CD4-positive, CD25-positive, alpha-beta regulatory T cell (primary cell): ENCODE data around the gene UCHL5. TPM values are rescaled to one million over a fixed set of nuclear protein-coding genes. Genes with fewer than 3 reads are reported as not detected.

Experiments used
- ATAC-seq, 2 donors: fragments of 150-1000 bp; cut with Tn5 transposase; one replicate each; pipeline ENCODE4 v1.10.0; 2021; ENCODE audit warnings: low read depth in 2 of 2, moderate number of reproducible peaks in 2 of 2, moderate library complexity in 1 of 2
- DNase-seq, 3 donors: peaks; one replicate each; pipeline versions ENCODE4 v3.0.0 to v3.0.0-alpha.2; 2012 to 2022; ENCODE audit warnings: mixed read lengths in 1 of 3
- H3K27ac ChIP-seq: one replicate; pipeline ENCODE4 v1.7.0; 2013; ENCODE audit warnings: mild to moderate bottlenecking, low read length; ENCODE audit not compliant: insufficient read depth, poor library complexity, severe bottlenecking
- H3K27me3 ChIP-seq: one replicate; pipeline ENCODE4 v1.7.0; 2013; ENCODE audit warnings: low read length; ENCODE audit not compliant: control insufficient read depth, insufficient read depth
- H3K36me3 ChIP-seq: one replicate; pipeline ENCODE4 v1.7.0; 2013; ENCODE audit warnings: mild to moderate bottlenecking, low read length, moderate library complexity; ENCODE audit not compliant: control insufficient read depth, insufficient read depth
- H3K4me1 ChIP-seq: 2 replicates; pipeline ENCODE4 v1.7.0; 2013; ENCODE audit warnings: mild to moderate bottlenecking, low read length; ENCODE audit not compliant: insufficient read depth, control insufficient read depth, poor library complexity, severe bottlenecking
- H3K4me3 ChIP-seq: one replicate; pipeline ENCODE4 v1.7.0; 2013; ENCODE audit warnings: low read depth, mild to moderate bottlenecking, low read length, moderate library complexity
- H3K9me3 ChIP-seq, 2 experiments: 1 replicate in 1 of 2; 2 replicates in 1 of 2; pipeline ENCODE4 v1.7.0; 2013; ENCODE audit warnings: low read length in 2 of 2, mild to moderate bottlenecking in 1 of 2, moderate library complexity in 1 of 2; ENCODE audit not compliant: control insufficient read depth in 2 of 2
- H3K27ac Mint-ChIP-seq, 3 donors: one replicate each; pipeline ENCODE4 v1.8.0; 2020 to 2022; ENCODE audit warnings: mild to moderate bottlenecking in 3 of 3, mixed read lengths in 3 of 3, moderate library complexity in 2 of 3
- H3K27me3 Mint-ChIP-seq: one replicate; pipeline ENCODE4 v1.8.0; 2022; ENCODE audit warnings: mild to moderate bottlenecking, mixed read lengths
- H3K36me3 Mint-ChIP-seq: one replicate; pipeline ENCODE4 v1.8.0; 2020; ENCODE audit warnings: mixed read lengths
- H3K4me1 Mint-ChIP-seq, 4 donors: one replicate each; pipeline ENCODE4 v1.8.0; 2020 to 2022; ENCODE audit warnings: mixed read lengths in 4 of 4, mild to moderate bottlenecking in 1 of 4
- H3K4me3 Mint-ChIP-seq, 4 donors: one replicate each; pipeline ENCODE4 v1.8.0; 2020 to 2022; ENCODE audit warnings: mild to moderate bottlenecking in 4 of 4, mixed read lengths in 4 of 4, moderate library complexity in 3 of 4
- H3K9me3 Mint-ChIP-seq, 7 donors: one replicate each; pipeline ENCODE4 v1.8.0; 2020 to 2022; ENCODE audit warnings: mixed read lengths in 7 of 7, mild to moderate bottlenecking in 3 of 7, moderate library complexity in 2 of 7
- polyA plus RNA-seq, 4 donors: library from polyadenylated mRNA; unstranded; fragments of 300-500 nt; fragmentation: Illumina TruSeq; gene quantifications; one replicate each; pipeline ENCODE4 v1.2.3, GENCODE V29; 2021
- total RNA-seq: library from RNA; stranded (reverse); gene quantifications from one replicate; pipeline ENCODE4 v1.2.3, GENCODE V29; 2022

UCHL5 gene
- total and polyA plus RNA-seq, 5 donors from 2014 or later, result 20.5 to 55.5 (median 53.3) TPM

DNA sequence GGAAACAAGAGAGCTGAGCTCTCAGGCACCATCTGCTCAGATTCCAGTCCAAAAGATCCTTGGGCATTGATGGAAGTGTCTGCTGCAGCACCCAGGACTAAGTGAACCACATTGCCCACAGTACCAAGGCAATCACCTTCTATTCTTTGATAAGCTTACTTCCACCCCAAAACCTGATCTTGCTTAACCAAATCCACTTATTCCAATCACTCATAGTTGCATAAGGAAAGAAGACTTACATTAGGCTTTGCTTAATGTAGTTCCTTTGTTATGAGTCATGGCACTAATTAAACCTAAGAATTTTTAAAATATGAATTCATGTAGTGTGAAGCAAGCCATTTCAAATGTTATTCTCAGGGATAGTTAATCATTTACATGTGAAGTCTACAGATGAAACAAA lies 84.5 kb downstream of the UCHL5 start:
- Mint-ChIP-seq H3K9me3 (peaks cover 0 to 1% (median 0%) of the 10 kb centered on the region in 7 donors), H3K4me3 (no peak overlapping the region), H3K27me3 (no peaks in the 10 kb centered on the region), H3K27ac (no peak overlapping the region), H3K36me3 (peaks cover 10% of the 10 kb centered on the region), H3K4me1 (no peaks in the 10 kb centered on the region)
- Histone ChIP-seq H3K4me3 (no peak overlapping the region), H3K4me1 (no peaks in the 10 kb centered on the region), H3K9me3 (no peaks in the 10 kb centered on the region), H3K27ac (no peak overlapping the region), H3K27me3 (no peaks in the 10 kb centered on the region), H3K36me3 (no peaks in the 10 kb centered on the region)
- DNase-seq (no peak), ATAC-seq (no peak)

DNA sequence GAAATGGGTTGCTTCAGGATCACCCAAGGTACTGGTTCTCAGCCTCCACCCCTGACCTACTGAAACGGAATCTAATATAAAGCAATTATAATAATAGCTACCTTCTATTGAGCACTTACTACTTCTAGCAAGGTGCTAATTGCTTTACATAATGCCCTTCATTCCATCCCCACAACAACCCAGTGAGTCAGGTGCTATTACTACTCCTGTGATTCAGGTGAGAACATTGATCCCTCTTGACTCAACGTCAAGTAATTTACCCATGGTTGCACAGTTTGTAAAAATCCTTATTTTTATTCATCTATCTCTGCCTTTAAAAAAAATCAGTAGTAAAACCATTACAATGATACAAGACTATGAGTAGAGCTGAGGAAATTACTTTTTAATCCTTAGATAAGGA lies 85.2 kb downstream of the UCHL5 start:
- Histone ChIP-seq H3K9me3 (no peaks in the 10 kb centered on the region), H3K36me3 (no peaks in the 10 kb centered on the region), H3K4me1 (no peaks in the 10 kb centered on the region), H3K27ac (no peak overlapping the region), H3K4me3 (no peak overlapping the region), H3K27me3 (no peaks in the 10 kb centered on the region)
- Mint-ChIP-seq H3K27me3 (no peaks in the 10 kb centered on the region), H3K27ac (no peak overlapping the region), H3K4me1 (no peaks in the 10 kb centered on the region), H3K36me3 (peaks cover 3% of the 10 kb centered on the region), H3K9me3 (peaks cover 0 to under 1% (median 0%) of the 10 kb centered on the region in 7 donors), H3K4me3 (no peak overlapping the region)
- ATAC-seq (no peak), DNase-seq (no peak)

DNA sequence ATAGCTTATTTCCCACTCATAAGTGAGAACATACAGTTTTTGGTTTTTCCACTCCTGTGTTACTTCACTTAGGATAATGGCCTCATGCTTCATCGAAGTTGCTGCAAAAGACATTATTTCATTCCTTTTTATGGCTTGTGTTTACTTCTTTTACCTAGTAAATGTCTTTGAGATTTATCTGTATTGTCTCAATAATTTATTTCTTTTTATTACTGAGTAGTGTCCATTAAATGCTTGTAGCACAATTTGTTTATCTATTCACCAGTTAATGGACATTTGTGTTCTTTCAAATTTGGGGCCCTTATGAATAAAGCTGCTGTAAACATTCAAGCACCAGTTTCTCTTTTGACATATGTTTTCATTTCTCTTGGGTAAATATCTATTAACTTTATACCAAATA lies 86.0 kb downstream of the UCHL5 start:
- H3K4me3 Mint-ChIP-seq, result no peak overlapping the region
- DNase-seq (no peak), ATAC-seq (no peak)
- H3K4me1 ChIP-seq, result no peaks in the 10 kb centered on the region
- H3K27ac ChIP-seq, result no peak overlapping the region
- no peak overlapping the region for H3K4me3 ChIP-seq
- H3K9me3 Mint-ChIP-seq, result no peaks in the 10 kb centered on the region
- no peaks in the 10 kb centered on the region for H3K36me3 Mint-ChIP-seq
- H3K27ac Mint-ChIP-seq, result no peak overlapping the region
- H3K4me1 Mint-ChIP-seq, result no peaks in the 10 kb centered on the region
- no peaks in the 10 kb centered on the region for H3K27me3 ChIP-seq
- H3K27me3 Mint-ChIP-seq, result no peaks in the 10 kb centered on the region
- H3K36me3 ChIP-seq, result no peaks in the 10 kb centered on the region
- H3K9me3 ChIP-seq, result no peaks in the 10 kb centered on the region

GRCh38 chr1:192969091-192969490 lies 90.1 kb downstream of the UCHL5 start:
- Mint-ChIP-seq H3K36me3 (no peaks in the 10 kb centered on the region), H3K9me3 (no peaks in the 10 kb centered on the region), H3K27ac (no peak overlapping the region), H3K27me3 (no peaks in the 10 kb centered on the region), H3K4me3 (no peak overlapping the region), H3K4me1 (peaks cover 0 to 2% (median 0%) of the 10 kb centered on the region in 4 donors)
- H3K27me3 ChIP-seq, result no peaks in the 10 kb centered on the region
- H3K9me3 ChIP-seq, result no peaks in the 10 kb centered on the region
- DNase-seq (no peak), ATAC-seq (no peak)
- no peaks in the 10 kb centered on the region for H3K36me3 ChIP-seq
- H3K4me3 ChIP-seq, result no peak overlapping the region
- no peaks in the 10 kb centered on the region for H3K4me1 ChIP-seq
- H3K27ac ChIP-seq, result no peak overlapping the region

DNA sequence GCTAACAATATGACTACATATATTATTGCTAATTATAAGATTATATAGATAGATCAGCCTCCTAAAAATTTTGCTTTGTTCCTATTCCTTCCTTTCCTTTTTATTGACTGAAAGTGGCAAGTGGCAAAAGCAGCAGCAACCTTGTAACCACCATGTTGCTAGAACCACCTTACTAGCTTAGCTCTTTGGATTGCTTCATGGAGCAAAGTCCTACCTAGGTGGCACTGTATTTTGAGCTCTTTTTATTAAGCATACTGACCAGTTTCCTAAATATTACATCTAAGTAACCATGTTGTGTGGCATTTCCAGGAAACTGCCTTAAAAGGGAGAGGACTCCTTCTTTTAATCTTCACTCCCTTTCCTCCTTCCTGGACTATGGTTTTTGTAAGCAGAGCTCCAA lies 90.8 kb downstream of the UCHL5 start:
- H3K36me3 Mint-ChIP-seq, result no peaks in the 10 kb centered on the region
- H3K27me3 Mint-ChIP-seq, result no peaks in the 10 kb centered on the region
- Histone ChIP-seq H3K36me3 (no peaks in the 10 kb centered on the region), H3K27me3 (no peaks in the 10 kb centered on the region), H3K27ac (no peak overlapping the region), H3K4me1 (no peaks in the 10 kb centered on the region), H3K9me3 (no peaks in the 10 kb centered on the region), H3K4me3 (no peak overlapping the region)
- no peaks in the 10 kb centered on the region for H3K9me3 Mint-ChIP-seq
- H3K27ac Mint-ChIP-seq, result no peak overlapping the region
- H3K4me1 Mint-ChIP-seq, result peaks cover 0 to 2% (median 0%) of the 10 kb centered on the region in 4 donors
- no peak for ATAC-seq
- no peak overlapping the region for H3K4me3 Mint-ChIP-seq
- DNase-seq, result no peak

GRCh38 chr1:192967901-192968300 lies 91.3 kb downstream of the UCHL5 start:
- Histone ChIP-seq H3K27me3 (no peaks in the 10 kb centered on the region), H3K27ac (no peak overlapping the region), H3K9me3 (no peaks in the 10 kb centered on the region), H3K4me1 (no peaks in the 10 kb centered on the region), H3K4me3 (no peak overlapping the region), H3K36me3 (no peaks in the 10 kb centered on the region)
- DNase-seq, result no peak
- ATAC-seq, result no peak
- Mint-ChIP-seq H3K36me3 (no peaks in the 10 kb centered on the region), H3K27me3 (no peaks in the 10 kb centered on the region), H3K27ac (no peak overlapping the region), H3K4me3 (no peak overlapping the region), H3K4me1 (peaks cover 0 to 2% (median 0%) of the 10 kb centered on the region in 4 donors), H3K9me3 (no peaks in the 10 kb centered on the region)

DNA sequence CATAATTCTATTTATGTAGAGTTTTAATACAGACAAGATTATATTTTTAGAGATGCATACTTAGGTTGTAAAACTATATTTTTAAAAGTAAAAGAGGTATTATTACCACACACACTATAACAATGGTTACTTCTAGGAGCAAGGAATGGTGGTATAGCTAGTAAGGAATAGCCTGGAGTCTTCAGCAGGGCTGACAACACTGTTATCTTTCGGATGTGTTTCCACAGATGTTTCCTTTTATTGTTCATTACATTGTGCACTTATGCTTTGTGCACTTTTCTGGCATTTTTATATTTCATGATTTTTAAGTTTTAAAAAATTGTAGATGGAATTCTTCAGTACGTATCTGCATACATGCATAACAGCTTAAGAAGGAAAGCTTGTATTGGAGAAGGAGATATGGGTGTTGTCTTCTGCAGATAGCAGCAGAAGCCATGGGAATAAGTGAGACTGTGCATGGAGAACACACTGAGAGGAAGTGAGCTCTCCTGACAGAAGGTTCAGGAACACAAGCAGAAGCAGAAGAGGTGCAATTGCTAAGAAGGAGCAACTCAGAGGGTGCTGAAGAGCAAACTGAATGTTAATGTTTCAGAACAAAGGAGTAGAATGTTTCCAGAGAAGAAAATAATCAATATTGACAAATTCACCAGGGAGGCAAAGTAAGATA lies 91.8 kb downstream of the UCHL5 start:
- Histone ChIP-seq H3K9me3 (no peaks in the 10 kb centered on the region), H3K27ac (no peak overlapping the region), H3K36me3 (no peaks in the 10 kb centered on the region), H3K27me3 (no peaks in the 10 kb centered on the region), H3K4me3 (no peak overlapping the region), H3K4me1 (no peaks in the 10 kb centered on the region)
- Mint-ChIP-seq H3K4me3 (no peak overlapping the region), H3K27me3 (no peaks in the 10 kb centered on the region), H3K27ac (no peak overlapping the region), H3K4me1 (peaks cover 0 to 5% (median 0%) of the 10 kb centered on the region in 4 donors), H3K9me3 (no peaks in the 10 kb centered on the region), H3K36me3 (no peaks in the 10 kb centered on the region)
- DNase-seq (no peak), ATAC-seq (no peak)

DNA sequence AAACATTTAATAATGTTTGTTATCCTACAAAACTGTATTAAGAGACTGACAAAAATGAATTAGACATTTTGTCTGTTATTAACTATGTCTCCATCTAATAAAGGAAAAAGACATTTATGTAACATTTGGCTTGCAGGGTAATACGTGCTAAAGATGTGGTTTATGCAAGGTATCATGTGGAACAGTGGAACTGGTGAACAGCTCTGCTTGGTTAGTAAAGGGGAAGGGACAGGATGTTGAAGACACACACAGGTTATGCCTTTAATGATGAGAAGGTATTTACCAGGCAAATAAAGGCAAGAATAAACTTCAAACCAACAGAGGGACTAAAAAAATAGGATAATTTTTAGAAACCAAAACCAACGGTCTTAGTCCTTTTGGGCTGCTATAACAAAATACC lies 93.1 kb downstream of the UCHL5 start:
- no peaks in the 10 kb centered on the region for H3K9me3 ChIP-seq
- H3K27me3 Mint-ChIP-seq, result no peaks in the 10 kb centered on the region
- no peak overlapping the region for H3K4me3 Mint-ChIP-seq
- no peaks in the 10 kb centered on the region for H3K9me3 Mint-ChIP-seq
- no peaks in the 10 kb centered on the region for H3K36me3 ChIP-seq
- H3K4me3 ChIP-seq, result no peak overlapping the region
- DNase-seq, result no peak
- H3K4me1 Mint-ChIP-seq, result peaks cover 0 to 5% (median 0%) of the 10 kb centered on the region in 4 donors
- H3K27me3 ChIP-seq, result no peaks in the 10 kb centered on the region
- no peak for ATAC-seq
- no peak overlapping the region for H3K27ac Mint-ChIP-seq
- no peaks in the 10 kb centered on the region for H3K4me1 ChIP-seq
- no peak overlapping the region for H3K27ac ChIP-seq
- H3K36me3 Mint-ChIP-seq, result no peaks in the 10 kb centered on the region
